EL (cell line): ENCODE data around the gene MBTPS2.
"Not testable (repeated sequence)": the region's sequence is repeated elsewhere in the genome, so short reads cannot be mapped to it uniquely, and the experiment has no call there.

Experiments used
- DNase-seq: peaks from one replicate; pipeline ENCODE4 v3.0.0-alpha.2; 2016

The MBTPS2 gene

GRCh38 chrX:21839334-21840192 is at the start of gene MBTPS2:
Gene MBTPS2 (plus strand): TSS chrX:21839617. CDS start chrX:21839735, 118 bp downstream.
- DNase-seq = peak; percentile 83

- no peak for DNase-seq
These were observed 40.7 kb upstream of the MBTPS2 start for GRCh38 chrX:21798677-21799219.

- no peak for DNase-seq
These were observed 39.6 kb upstream of the MBTPS2 start for GRCh38 chrX:21799767-21800166.

GRCh38 chrX:21800344-21800770 is 39.1 kb upstream of the MBTPS2 start:
- no peak for DNase-seq

GRCh38 chrX:21802054-21802670 is 37.3 kb upstream of the MBTPS2 start:
- no peak for DNase-seq

GRCh38 chrX:21802839-21803238 is 36.6 kb upstream of the MBTPS2 start:
- DNase-seq = no peak

- DNase-seq = peak; percentile 0
These were observed 32.7 kb upstream of the MBTPS2 start for GRCh38 chrX:21806691-21807090.

GRCh38 chrX:21811832-21812231 is 27.6 kb upstream of the MBTPS2 start:
- DNase-seq = no peak

GRCh38 chrX:21812628-21813027 is 26.8 kb upstream of the MBTPS2 start:
- no peak for DNase-seq

GRCh38 chrX:21813612-21814368 is 25.6 kb upstream of the MBTPS2 start:
- DNase-seq = no peak

GRCh38 chrX:21816136-21816535 is 23.3 kb upstream of the MBTPS2 start:
- DNase-seq = no peak

GRCh38 chrX:21820170-21820569 is 19.2 kb upstream of the MBTPS2 start:
- DNase-seq = not testable (repeated sequence)

- DNase-seq = no peak
These were observed 17.5 kb upstream of the MBTPS2 start for GRCh38 chrX:21821875-21822274.

GRCh38 chrX:21831496-21831895 is 7.9 kb upstream of the MBTPS2 start:
- DNase-seq = no peak

GRCh38 chrX:21837056-21837455 is 2.4 kb upstream of the MBTPS2 start:
- DNase-seq = no peak

GRCh38 chrX:21838937-21839333 is 482 bp upstream of the MBTPS2 start:
- no peak for DNase-seq

GRCh38 chrX:21840193-21840545 is 752 bp downstream of the MBTPS2 start:
- DNase-seq = peak; percentile 2

GRCh38 chrX:21843179-21843578 is 3.8 kb downstream of the MBTPS2 start:
- no peak for DNase-seq

GRCh38 chrX:21845096-21845495 is 5.7 kb downstream of the MBTPS2 start:
- no peak for DNase-seq

GRCh38 chrX:21847342-21847741 is 7.9 kb downstream of the MBTPS2 start:
- no peak for DNase-seq

- no peak for DNase-seq
These were observed 14.2 kb downstream of the MBTPS2 start for GRCh38 chrX:21853578-21853977.

- DNase-seq = no peak
These were observed 16.6 kb downstream of the MBTPS2 start, which contains the start of gene YY2 for GRCh38 chrX:21855937-21856415. Gene YY2 (plus strand): TSS chrX:21855987. CDS start chrX:21856485, 498 bp downstream.

- no peak for DNase-seq
These were observed 17.1 kb downstream of the MBTPS2 start for GRCh38 chrX:21856504-21856903.
